SK-N-SH treated with all-trans-retinoic acid at 6 μM for 48 hours (cell line): ENCODE data around the gene DMBT1.
A peak's percentile ranks its signal among the peaks of the same experiment; 100 is the strongest.

Source experiments
- ATAC-seq: fragments of 200-7000 bp; cut with Tn5 transposase; 3 replicates; pipeline ENCODE4 v1.9.1; 2020; ENCODE audit warnings: mild to moderate bottlenecking, moderate library complexity
- ARNTL ChIP-seq: fragments of 450-650 bp; formaldehyde crosslinking; IDR thresholded peaks from 2 replicates; pipeline ENCODE4 v1.5.0; 2020; ENCODE audit warnings: low read depth, mild to moderate bottlenecking, moderate library complexity, borderline replicate concordance
- BACH2 ChIP-seq: fragments of 250-450 bp; sonication (Bioruptor Pico); IDR thresholded peaks from 2 replicates; pipeline ENCODE4 v1.9.0; 2021; ENCODE audit warnings: mild to moderate bottlenecking, borderline replicate concordance
- CSDC2 ChIP-seq: fragments of 250-450 bp; sonication (Bioruptor Pico); IDR thresholded peaks from 2 replicates; pipeline ENCODE4 v1.5.0; 2020; ENCODE audit warnings: mild to moderate bottlenecking, moderate library complexity
- ESRRG ChIP-seq: fragments of 250-450 bp; sonication (Bioruptor Pico); IDR thresholded peaks from 2 replicates; pipeline ENCODE4 v1.6.1; 2021; ENCODE audit warnings: mild to moderate bottlenecking
- GLIS3 ChIP-seq: fragments of 250-450 bp; sonication (Bioruptor Pico); IDR thresholded peaks from 2 replicates; pipeline ENCODE4 v1.5.0; 2020; ENCODE audit warnings: mild to moderate bottlenecking, moderate library complexity
- OSR1 ChIP-seq: fragments of 250-450 bp; sonication (Bioruptor Pico); IDR thresholded peaks from 2 replicates; pipeline ENCODE4 v1.8.0; 2022; ENCODE audit warnings: moderate library complexity, mild to moderate bottlenecking, inconsistent platforms
- SNAI2 ChIP-seq: fragments of 250-450 bp; sonication (Bioruptor Pico); IDR thresholded peaks from 2 replicates; pipeline ENCODE4 v1.5.0; 2020; ENCODE audit warnings: mild to moderate bottlenecking, moderate library complexity
- TCF4 ChIP-seq: fragments of 250-450 bp; sonication (Bioruptor Pico); IDR thresholded peaks from 2 replicates; pipeline ENCODE4 v1.8.0; 2021; ENCODE audit warnings: mild to moderate bottlenecking, moderate library complexity, borderline replicate concordance
- TOX ChIP-seq: fragments of 250-450 bp; sonication (Bioruptor Pico); IDR thresholded peaks from 2 replicates; pipeline ENCODE4 v1.8.0; 2021; ENCODE audit warnings: mild to moderate bottlenecking, moderate library complexity, borderline replicate concordance
- ZC3H10 ChIP-seq: fragments of 250-450 bp; sonication (Bioruptor Pico); IDR thresholded peaks from 2 replicates; pipeline ENCODE4 v1.5.1; 2021; ENCODE audit warnings: mild to moderate bottlenecking, moderate library complexity
- ZFP3 ChIP-seq: fragments of 250-450 bp; sonication (Bioruptor Pico); IDR thresholded peaks from 2 replicates; pipeline ENCODE4 v1.5.0; 2020; ENCODE audit warnings: mild to moderate bottlenecking, moderate library complexity
- ZFP30 ChIP-seq: fragments of 450-650 bp; formaldehyde crosslinking; IDR thresholded peaks from 2 replicates; pipeline ENCODE4 v1.5.0; 2022; ENCODE audit warnings: mild to moderate bottlenecking, moderate library complexity
- ZNF565 ChIP-seq: fragments of 450-650 bp; formaldehyde crosslinking; conservative IDR thresholded peaks from 2 replicates; pipeline ENCODE4 v1.5.0; 2020; ENCODE audit warnings: low read depth, mild to moderate bottlenecking, moderate library complexity
- ZNF70 ChIP-seq: fragments of 450-650 bp; formaldehyde crosslinking; IDR thresholded peaks from 2 replicates; pipeline ENCODE4 v1.5.0; 2020; ENCODE audit warnings: mild to moderate bottlenecking, moderate library complexity
- ZNF8 ChIP-seq: fragments of 450-650 bp; formaldehyde crosslinking; IDR thresholded peaks from 2 replicates; pipeline ENCODE4 v1.5.0; 2020; ENCODE audit warnings: mild to moderate bottlenecking, moderate library complexity
- TF ChIP-seq, protein P1 (sequence below): fragments of 250-450 bp; sonication (Bioruptor Pico); IDR thresholded peaks from 2 replicates; pipeline ENCODE4 v1.5.0; 2020; ENCODE audit warnings: mild to moderate bottlenecking, moderate library complexity
- TF ChIP-seq, protein P2 (sequence below): fragments of 250-450 bp; sonication (Bioruptor Pico); IDR thresholded peaks from 2 replicates; pipeline ENCODE4 v1.5.1; 2020; ENCODE audit warnings: low read depth, mild to moderate bottlenecking, moderate library complexity
- TF ChIP-seq, protein P3 (sequence below): fragments of 250-450 bp; sonication (Bioruptor Pico); IDR thresholded peaks from 2 replicates; pipeline ENCODE4 v1.5.1; 2021; ENCODE audit warnings: mild to moderate bottlenecking, moderate library complexity
- TF ChIP-seq, protein P4 (sequence below): fragments of 250-450 bp; sonication (Bioruptor Pico); IDR thresholded peaks from 2 replicates; pipeline ENCODE4 v1.8.0; 2020; ENCODE audit warnings: mild to moderate bottlenecking, moderate library complexity, borderline replicate concordance
- TF ChIP-seq, protein P5 (sequence below): fragments of 250-450 bp; sonication (Bioruptor Pico); IDR thresholded peaks from 2 replicates; pipeline ENCODE4 v1.8.0; 2021; ENCODE audit warnings: low read depth, mild to moderate bottlenecking, moderate library complexity, borderline replicate concordance

DMBT1 gene

DNA sequence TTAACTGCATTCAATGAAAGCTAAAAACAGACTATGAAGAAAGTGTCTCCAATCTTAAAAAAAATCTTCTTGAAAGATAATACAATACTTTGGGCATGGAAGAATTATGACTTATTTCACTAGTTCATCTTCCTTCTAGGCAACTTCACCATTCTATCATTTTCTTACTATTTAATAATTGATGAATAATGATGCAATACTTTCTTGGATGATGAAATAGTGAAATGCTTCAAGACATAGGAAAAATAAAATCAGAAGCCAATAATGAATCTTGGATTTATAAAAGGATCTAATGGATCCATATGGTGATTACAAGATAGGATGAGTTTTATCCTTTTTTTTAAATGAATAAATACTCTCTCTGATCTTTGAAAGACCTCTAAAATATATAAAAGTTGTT lies 4.4 kb downstream of the DMBT1 start (continued):
- TF ChIP-seq, protein P1, sequence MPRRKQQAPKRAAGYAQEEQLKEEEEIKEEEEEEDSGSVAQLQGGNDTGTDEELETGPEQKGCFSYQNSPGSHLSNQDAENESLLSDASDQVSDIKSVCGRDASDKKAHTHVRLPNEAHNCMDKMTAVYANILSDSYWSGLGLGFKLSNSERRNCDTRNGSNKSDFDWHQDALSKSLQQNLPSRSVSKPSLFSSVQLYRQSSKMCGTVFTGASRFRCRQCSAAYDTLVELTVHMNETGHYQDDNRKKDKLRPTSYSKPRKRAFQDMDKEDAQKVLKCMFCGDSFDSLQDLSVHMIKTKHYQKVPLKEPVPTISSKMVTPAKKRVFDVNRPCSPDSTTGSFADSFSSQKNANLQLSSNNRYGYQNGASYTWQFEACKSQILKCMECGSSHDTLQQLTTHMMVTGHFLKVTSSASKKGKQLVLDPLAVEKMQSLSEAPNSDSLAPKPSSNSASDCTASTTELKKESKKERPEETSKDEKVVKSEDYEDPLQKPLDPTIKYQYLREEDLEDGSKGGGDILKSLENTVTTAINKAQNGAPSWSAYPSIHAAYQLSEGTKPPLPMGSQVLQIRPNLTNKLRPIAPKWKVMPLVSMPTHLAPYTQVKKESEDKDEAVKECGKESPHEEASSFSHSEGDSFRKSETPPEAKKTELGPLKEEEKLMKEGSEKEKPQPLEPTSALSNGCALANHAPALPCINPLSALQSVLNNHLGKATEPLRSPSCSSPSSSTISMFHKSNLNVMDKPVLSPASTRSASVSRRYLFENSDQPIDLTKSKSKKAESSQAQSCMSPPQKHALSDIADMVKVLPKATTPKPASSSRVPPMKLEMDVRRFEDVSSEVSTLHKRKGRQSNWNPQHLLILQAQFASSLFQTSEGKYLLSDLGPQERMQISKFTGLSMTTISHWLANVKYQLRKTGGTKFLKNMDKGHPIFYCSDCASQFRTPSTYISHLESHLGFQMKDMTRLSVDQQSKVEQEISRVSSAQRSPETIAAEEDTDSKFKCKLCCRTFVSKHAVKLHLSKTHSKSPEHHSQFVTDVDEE (CRISPR knock-in tag): no peak
- TF ChIP-seq BACH2: no peak
- no peak for TF ChIP-seq CSDC2 (CRISPR knock-in tag)

DNA sequence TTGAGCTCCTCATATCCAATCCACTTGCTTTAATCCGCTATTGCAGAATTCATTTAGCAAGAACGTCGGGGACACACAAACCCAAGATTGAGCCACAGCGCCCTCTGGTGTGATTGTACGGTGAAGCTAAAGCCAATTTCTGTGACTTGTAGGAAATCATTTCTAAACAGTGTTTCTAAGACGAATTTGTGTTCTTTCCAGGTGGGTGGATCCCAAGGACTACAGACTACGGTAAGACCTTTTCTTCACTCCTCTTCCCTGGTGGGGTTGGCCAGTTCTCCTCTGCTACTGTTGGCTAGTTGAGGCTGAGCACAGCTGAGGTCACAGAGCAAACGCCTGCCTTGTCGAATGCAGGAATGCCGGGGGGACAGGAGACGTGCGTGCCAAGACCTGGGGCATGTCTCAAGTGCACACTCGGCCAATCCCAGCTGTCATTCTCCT lies 5.2 kb downstream of the DMBT1 start:
- ATAC-seq: peak; percentile 85
- no peak for TF ChIP-seq ZNF565 (CRISPR knock-in tag)
- TF ChIP-seq ZC3H10 (CRISPR knock-in tag): no peak
- TF ChIP-seq ESRRG (CRISPR knock-in tag): no peak
- TF ChIP-seq OSR1 (CRISPR knock-in tag): no peak
- no peak for TF ChIP-seq TOX
- TF ChIP-seq CSDC2 (CRISPR knock-in tag): no peak
- no peak for TF ChIP-seq TCF4 (CRISPR knock-in tag)
- no peak for TF ChIP-seq ZNF70 (CRISPR knock-in tag)
- no peak for TF ChIP-seq SNAI2 (CRISPR knock-in tag)
- TF ChIP-seq, protein P2, sequence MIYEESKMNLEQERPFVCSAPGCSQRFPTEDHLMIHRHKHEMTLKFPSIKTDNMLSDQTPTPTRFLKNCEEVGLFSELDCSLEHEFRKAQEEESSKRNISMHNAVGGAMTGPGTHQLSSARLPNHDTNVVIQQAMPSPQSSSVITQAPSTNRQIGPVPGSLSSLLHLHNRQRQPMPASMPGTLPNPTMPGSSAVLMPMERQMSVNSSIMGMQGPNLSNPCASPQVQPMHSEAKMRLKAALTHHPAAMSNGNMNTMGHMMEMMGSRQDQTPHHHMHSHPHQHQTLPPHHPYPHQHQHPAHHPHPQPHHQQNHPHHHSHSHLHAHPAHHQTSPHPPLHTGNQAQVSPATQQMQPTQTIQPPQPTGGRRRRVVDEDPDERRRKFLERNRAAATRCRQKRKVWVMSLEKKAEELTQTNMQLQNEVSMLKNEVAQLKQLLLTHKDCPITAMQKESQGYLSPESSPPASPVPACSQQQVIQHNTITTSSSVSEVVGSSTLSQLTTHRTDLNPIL (CRISPR knock-in tag): no peak
- TF ChIP-seq ZFP30 (CRISPR knock-in tag): no peak
- no peak for TF ChIP-seq ZNF8 (CRISPR knock-in tag)
- TF ChIP-seq ARNTL (CRISPR knock-in tag): no peak
- no peak for TF ChIP-seq BACH2
- TF ChIP-seq, protein P3, sequence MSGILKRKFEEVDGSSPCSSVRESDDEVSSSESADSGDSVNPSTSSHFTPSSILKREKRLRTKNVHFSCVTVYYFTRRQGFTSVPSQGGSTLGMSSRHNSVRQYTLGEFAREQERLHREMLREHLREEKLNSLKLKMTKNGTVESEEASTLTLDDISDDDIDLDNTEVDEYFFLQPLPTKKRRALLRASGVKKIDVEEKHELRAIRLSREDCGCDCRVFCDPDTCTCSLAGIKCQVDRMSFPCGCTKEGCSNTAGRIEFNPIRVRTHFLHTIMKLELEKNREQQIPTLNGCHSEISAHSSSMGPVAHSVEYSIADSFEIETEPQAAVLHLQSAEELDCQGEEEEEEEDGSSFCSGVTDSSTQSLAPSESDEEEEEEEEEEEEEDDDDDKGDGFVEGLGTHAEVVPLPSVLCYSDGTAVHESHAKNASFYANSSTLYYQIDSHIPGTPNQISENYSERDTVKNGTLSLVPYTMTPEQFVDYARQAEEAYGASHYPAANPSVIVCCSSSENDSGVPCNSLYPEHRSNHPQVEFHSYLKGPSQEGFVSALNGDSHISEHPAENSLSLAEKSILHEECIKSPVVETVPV (CRISPR knock-in tag): no peak
- no peak for TF ChIP-seq GLIS3 (CRISPR knock-in tag)
- no peak for TF ChIP-seq ZFP3 (CRISPR knock-in tag)
- TF ChIP-seq, protein P4, sequence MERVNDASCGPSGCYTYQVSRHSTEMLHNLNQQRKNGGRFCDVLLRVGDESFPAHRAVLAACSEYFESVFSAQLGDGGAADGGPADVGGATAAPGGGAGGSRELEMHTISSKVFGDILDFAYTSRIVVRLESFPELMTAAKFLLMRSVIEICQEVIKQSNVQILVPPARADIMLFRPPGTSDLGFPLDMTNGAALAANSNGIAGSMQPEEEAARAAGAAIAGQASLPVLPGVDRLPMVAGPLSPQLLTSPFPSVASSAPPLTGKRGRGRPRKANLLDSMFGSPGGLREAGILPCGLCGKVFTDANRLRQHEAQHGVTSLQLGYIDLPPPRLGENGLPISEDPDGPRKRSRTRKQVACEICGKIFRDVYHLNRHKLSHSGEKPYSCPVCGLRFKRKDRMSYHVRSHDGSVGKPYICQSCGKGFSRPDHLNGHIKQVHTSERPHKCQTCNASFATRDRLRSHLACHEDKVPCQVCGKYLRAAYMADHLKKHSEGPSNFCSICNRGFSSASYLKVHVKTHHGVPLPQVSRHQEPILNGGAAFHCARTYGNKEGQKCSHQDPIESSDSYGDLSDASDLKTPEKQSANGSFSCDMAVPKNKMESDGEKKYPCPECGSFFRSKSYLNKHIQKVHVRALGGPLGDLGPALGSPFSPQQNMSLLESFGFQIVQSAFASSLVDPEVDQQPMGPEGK (CRISPR knock-in tag): no peak
- TF ChIP-seq, protein P5, sequence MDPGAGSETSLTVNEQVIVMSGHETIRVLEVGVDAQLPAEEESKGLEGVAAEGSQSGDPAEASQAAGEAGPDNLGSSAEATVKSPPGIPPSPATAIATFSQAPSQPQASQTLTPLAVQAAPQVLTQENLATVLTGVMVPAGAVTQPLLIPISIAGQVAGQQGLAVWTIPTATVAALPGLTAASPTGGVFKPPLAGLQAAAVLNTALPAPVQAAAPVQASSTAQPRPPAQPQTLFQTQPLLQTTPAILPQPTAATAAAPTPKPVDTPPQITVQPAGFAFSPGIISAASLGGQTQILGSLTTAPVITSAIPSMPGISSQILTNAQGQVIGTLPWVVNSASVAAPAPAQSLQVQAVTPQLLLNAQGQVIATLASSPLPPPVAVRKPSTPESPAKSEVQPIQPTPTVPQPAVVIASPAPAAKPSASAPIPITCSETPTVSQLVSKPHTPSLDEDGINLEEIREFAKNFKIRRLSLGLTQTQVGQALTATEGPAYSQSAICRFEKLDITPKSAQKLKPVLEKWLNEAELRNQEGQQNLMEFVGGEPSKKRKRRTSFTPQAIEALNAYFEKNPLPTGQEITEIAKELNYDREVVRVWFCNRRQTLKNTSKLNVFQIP (CRISPR knock-in tag): no peak
- TF ChIP-seq, protein P1 (CRISPR knock-in tag): no peak
